IPS-18c (cell line): Measurements from ENCODE around the gene CD33.
"Not testable (repeated sequence)": the region's sequence is repeated elsewhere in the genome, so short reads cannot be mapped to it uniquely, and the experiment has no call there.

Source experiments
- H3K4me3 ChIP-seq: 2 replicates; pipeline ENCODE4 v1.7.0; 2013; ENCODE audit warnings: low read depth, mild to moderate bottlenecking, low read length, moderate library complexity; ENCODE audit not compliant: insufficient read depth
- H3K9me3 ChIP-seq: one replicate; pipeline ENCODE4 v1.6.1; 2013; ENCODE audit warnings: mild to moderate bottlenecking, low read length, moderate library complexity; ENCODE audit not compliant: control insufficient read depth, insufficient read depth

The CD33 gene

GRCh38 chr19:51224898-51225393 is at the start of gene CD33:
Gene CD33 (plus strand): TSS chr19:51225080. CDS start chr19:51225119, 39 bp downstream.
- not testable (repeated sequence) for H3K9me3 ChIP-seq, H3K4me3 ChIP-seq

DNA sequence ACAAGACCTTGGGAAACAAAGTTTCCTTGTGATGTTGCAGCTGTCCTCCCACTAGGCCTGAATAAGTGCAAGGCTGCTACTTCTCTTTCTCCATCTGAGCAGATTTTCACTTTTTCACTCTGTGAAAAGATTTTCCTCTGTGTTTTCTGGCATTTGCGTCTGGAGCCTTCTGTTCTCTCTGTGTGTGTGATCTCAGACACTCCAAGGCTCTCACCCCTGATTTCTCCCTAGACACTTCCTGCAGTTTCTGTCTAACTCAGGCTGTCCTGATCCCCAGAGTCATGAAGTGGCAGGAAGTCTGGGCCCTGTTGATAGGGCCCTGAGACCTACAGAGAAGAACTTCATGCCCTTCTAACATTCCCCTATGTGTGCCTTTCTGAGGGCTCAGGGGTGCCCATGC is 45.6 kb upstream of the CD33 start:
- H3K4me3 ChIP-seq, result no peak overlapping the region
- H3K9me3 ChIP-seq, result no peaks in the 10 kb centered on the region

DNA sequence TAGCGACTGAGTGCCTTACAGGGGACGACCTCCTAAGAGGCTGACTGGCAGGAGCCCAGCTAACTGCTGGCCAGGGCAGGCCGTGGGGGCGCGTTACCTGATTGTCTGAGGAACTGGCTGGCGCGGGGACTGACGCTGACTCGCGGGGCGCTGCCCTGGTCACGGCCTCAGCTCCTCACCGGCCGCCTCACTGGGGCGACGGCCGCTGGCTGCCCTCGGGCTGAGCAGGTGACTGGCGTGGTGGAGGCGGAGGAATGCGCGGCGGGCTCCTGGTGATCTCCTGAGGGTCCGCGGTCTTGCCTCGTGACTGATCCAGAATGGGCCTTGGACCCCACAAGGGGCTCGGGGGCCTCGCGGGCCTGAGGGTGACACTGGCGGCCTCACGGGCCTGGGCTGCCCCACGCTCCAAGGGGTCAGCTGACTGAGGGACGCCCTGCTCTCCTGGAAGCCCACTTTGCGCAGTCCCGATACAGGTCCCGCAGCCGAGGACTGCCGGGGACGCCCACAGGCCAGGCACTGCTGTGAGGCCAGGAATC is 43.4 kb upstream of the CD33 start:
- Histone ChIP-seq H3K9me3 (no peaks in the 10 kb centered on the region), H3K4me3 (no peak overlapping the region)

GRCh38 chr19:51181913-51182419 is 42.9 kb upstream of the CD33 start:
- H3K9me3 ChIP-seq, result no peaks in the 10 kb centered on the region

DNA sequence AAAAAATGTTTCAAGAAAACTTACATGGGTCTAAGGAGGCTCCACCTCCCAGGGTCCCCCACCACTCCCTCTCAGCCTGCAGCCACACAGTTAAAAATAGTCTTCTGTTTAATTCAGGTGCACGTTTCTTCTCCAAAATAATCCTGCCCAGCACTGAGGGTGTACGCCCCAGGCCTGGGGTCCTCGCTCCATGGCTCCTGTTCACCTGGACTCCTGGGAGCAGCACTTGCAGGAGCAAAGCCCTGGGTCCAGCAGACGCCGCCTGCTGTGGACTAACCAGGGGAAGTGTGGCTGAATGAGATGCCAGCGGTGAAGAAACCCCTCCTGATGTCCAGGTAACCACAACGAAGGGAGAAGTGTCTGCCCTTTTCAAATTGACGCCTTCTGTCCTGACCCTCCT is 41.3 kb upstream of the CD33 start:
- H3K9me3 ChIP-seq, result no peaks in the 10 kb centered on the region
- H3K4me3 ChIP-seq, result no peak overlapping the region

More at GRCh38 chr19:51181913-51182419, 42.9 kb upstream of the CD33 start:
- H3K4me3 ChIP-seq, result no peak overlapping the region

GRCh38 chr19:51185069-51185867 is 39.6 kb upstream of the CD33 start:
- Histone ChIP-seq H3K9me3 (no peaks in the 10 kb centered on the region), H3K4me3 (no peak overlapping the region)

GRCh38 chr19:51185868-51186215 is 39.0 kb upstream of the CD33 start:
- Histone ChIP-seq H3K9me3 (no peaks in the 10 kb centered on the region), H3K4me3 (no peak overlapping the region)

DNA sequence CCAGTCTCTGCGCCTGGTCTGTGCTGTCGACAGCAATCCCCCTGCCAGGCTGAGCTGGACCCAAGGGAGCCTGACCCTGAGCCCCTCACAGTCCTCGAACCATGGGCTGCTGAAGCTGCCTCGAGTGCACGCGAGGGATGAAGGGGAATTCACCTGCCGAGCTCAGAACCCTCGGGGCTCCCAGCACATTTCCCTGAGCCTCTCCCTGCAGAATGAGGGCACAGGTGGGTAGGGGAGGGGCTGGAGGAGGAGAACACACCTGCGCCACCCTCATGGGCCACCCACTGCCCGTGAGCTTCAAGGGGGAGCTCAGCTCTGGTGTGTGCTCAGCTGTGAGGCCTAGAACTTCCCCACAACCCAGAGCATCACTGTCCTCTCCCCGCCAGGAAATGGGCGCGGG is 38.6 kb upstream of the CD33 start:
- no peak overlapping the region for H3K4me3 ChIP-seq
- no peaks in the 10 kb centered on the region for H3K9me3 ChIP-seq

GRCh38 chr19:51187395-51188226 is 37.3 kb upstream of the CD33 start:
- no peak overlapping the region for H3K4me3 ChIP-seq
- no peaks in the 10 kb centered on the region for H3K9me3 ChIP-seq

- Histone ChIP-seq H3K9me3 (no peaks in the 10 kb centered on the region), H3K4me3 (no peak overlapping the region)
Measured at GRCh38 chr19:51188227-51188559, 36.7 kb upstream of the CD33 start.

- no peak overlapping the region for H3K4me3 ChIP-seq
- H3K9me3 ChIP-seq, result no peaks in the 10 kb centered on the region
Measured at GRCh38 chr19:51192689-51193088, 32.2 kb upstream of the CD33 start.

DNA sequence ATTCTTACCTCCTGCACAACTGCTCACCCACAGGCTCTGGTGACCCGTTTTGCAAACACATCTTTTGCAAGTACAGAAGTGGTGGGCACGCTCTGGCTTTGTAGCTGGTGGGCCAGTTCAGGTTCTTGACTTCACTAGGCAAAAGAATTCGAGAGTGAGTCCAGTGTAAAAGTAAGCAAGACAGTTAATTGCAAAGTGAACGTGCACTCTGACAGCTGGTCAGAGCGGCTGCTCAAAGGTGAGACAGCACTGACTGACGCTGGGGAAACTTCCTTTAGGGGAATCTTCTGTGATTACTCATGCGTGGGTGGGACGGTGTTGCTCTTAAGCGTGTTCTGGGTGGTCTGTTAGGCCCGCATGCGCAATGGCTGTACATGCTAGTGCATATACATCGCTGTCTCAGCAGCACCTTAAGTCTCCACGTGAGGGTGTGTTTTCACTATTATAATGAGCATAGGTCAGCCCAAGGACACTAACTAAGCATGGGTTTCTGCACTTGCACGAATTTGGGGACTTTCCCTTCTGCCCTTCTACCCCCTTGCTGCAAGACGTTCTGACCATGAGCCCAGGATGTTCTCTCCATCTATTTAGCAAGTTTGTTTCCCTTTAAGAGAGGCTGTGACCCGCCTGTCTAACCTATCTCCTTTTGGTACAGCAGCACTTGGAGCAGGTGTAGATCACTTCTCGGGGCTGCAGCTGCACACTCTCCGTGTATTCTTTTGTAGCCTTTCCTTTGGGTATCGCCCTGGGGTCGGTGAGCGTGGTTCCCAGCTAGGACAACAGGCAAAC is 30.2 kb upstream of the CD33 start:
- H3K4me3 ChIP-seq, result no peak overlapping the region
- H3K9me3 ChIP-seq, result no peaks in the 10 kb centered on the region

DNA sequence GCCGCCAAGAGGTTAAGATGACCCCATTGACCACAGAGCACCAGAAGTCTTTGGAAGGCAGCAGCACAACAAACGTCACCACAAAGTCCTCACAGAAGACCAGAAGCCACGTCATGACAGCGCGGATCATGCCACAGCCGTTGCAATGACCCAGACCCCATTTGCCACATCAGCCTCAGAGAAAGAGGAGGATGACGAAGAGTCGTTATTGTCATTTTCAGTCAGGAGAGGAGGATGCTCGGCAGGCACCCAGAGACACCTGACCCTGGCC is 29.6 kb upstream of the CD33 start:
- no peak overlapping the region for H3K4me3 ChIP-seq
- no peaks in the 10 kb centered on the region for H3K9me3 ChIP-seq

DNA sequence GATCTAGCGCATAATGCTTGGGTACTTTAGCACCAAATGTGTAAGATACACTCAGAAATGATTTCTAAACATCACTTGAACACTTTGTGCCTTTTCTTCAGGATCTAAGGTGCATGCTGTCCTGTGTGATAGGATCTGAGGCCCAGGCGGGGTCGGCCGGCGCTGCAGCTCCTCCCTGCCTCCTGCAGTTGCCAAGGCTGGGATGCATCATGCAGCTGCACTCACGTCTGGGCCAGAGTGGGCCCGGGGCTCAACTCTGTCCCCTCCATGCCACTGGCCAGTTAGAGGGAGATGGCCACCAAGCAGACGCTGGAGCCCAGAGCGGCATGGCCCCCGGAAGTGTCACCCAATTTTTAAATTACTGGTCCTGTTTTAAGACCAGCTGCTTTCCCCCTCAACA is 29.3 kb upstream of the CD33 start:
- Histone ChIP-seq H3K9me3 (no peaks in the 10 kb centered on the region), H3K4me3 (no peak overlapping the region)

DNA sequence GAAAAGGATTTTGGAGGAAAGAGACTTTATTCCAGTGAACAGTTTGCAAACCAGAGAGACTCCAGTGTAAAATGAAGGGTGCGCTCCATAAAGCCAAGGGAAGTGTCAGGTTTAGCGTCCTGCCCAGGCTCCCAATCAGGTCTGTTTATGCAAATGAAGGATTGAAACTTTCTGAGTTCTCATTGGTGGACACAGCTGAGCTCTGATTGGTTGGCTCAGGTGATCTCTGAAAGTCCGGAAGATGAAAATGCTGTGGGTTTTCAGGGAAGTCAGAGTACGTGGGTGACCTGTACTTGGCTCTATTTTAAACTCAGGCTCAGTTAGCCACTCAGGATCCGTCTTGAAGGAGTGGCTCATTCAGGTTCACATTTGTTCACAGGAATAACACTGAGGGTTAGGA is 28.7 kb upstream of the CD33 start:
- no peak overlapping the region for H3K4me3 ChIP-seq
- no peaks in the 10 kb centered on the region for H3K9me3 ChIP-seq

GRCh38 chr19:51198641-51199040 is 26.2 kb upstream of the CD33 start:
- Histone ChIP-seq H3K4me3 (no peak overlapping the region), H3K9me3 (no peaks in the 10 kb centered on the region)

GRCh38 chr19:51200071-51200666 is 24.7 kb upstream of the CD33 start:
- Histone ChIP-seq H3K4me3 (no peak overlapping the region), H3K9me3 (no peaks in the 10 kb centered on the region)
